ENCODE measurements around the gene CDH26. TPM values are rescaled to one million over a fixed set of nuclear protein-coding genes. Genes with fewer than 3 reads are reported as not detected.

Gene CDH26
- total and polyA plus RNA-seq, 2 of the 13 experiments (the other 11 are each of a cell fraction or from before 2014, with no cell fraction given) = 0.40 to 1.1 TPM

DNA sequence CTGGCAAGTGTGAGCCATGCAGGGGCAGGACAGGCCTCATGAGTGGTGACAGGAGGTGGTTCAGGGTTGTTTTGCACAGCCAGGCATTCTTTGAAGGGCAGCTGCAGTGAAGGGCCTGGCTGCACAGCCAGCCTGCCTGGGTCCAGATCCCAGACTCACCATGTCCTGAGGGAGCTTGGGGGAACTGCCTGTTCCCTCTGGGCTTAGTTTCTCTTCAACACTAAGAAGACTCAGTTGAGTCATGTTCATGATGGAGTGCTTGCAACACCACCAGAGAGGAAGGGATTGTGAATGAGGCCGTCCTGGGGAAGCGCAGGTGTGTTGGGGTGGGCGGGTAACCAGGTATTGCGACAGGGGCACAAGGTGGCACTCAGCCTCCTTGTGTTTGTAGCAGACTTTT lies 102.4 kb downstream of the CDH26 start:
- 20% methylated on average over 4 of the region's 4 CpGs for WGBS (ENCODE audit: low lambda C conversion rate)
- H2AFZ ChIP-seq (ENCODE audit: low read length) = no peak overlapping the region
- TF ChIP-seq ZNF674 (CRISPR knock-in tag; IDR thresholded peaks at IDR 0.05; ENCODE audit: low read depth) (no peak), CEBPZ (IDR thresholded peaks at IDR 0.05; ENCODE audit: low read length) (no peak), ZSCAN21 (CRISPR knock-in tag; IDR thresholded peaks at IDR 0.05; ENCODE audit: borderline replicate concordance) (no peak), ZKSCAN8 (CRISPR knock-in tag; IDR thresholded peaks at IDR 0.05; ENCODE audit: borderline replicate concordance) (no peak), ZNF367 (CRISPR knock-in tag; IDR thresholded peaks at IDR 0.05; ENCODE audit: borderline replicate concordance) (no peak), ZNF724P (CRISPR knock-in tag; IDR thresholded peaks at IDR 0.05; ENCODE audit: borderline replicate concordance) (no peak)
- TF ChIP-seq, protein P1, sequence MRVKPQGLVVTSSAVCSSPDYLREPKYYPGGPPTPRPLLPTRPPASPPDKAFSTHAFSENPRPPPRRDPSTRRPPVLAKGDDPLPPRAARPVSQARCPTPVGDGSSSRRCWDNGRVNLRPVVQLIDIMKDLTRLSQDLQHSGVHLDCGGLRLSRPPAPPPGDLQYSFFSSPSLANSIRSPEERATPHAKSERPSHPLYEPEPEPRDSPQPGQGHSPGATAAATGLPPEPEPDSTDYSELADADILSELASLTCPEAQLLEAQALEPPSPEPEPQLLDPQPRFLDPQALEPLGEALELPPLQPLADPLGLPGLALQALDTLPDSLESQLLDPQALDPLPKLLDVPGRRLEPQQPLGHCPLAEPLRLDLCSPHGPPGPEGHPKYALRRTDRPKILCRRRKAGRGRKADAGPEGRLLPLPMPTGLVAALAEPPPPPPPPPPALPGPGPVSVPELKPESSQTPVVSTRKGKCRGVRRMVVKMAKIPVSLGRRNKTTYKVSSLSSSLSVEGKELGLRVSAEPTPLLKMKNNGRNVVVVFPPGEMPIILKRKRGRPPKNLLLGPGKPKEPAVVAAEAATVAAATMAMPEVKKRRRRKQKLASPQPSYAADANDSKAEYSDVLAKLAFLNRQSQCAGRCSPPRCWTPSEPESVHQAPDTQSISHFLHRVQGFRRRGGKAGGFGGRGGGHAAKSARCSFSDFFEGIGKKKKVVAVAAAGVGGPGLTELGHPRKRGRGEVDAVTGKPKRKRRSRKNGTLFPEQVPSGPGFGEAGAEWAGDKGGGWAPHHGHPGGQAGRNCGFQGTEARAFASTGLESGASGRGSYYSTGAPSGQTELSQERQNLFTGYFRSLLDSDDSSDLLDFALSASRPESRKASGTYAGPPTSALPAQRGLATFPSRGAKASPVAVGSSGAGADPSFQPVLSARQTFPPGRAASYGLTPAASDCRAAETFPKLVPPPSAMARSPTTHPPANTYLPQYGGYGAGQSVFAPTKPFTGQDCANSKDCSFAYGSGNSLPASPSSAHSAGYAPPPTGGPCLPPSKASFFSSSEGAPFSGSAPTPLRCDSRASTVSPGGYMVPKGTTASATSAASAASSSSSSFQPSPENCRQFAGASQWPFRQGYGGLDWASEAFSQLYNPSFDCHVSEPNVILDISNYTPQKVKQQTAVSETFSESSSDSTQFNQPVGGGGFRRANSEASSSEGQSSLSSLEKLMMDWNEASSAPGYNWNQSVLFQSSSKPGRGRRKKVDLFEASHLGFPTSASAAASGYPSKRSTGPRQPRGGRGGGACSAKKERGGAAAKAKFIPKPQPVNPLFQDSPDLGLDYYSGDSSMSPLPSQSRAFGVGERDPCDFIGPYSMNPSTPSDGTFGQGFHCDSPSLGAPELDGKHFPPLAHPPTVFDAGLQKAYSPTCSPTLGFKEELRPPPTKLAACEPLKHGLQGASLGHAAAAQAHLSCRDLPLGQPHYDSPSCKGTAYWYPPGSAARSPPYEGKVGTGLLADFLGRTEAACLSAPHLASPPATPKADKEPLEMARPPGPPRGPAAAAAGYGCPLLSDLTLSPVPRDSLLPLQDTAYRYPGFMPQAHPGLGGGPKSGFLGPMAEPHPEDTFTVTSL (CRISPR knock-in tag; IDR thresholded peaks at IDR 0.05; ENCODE audit: borderline replicate concordance) = no peak
- TF ChIP-seq, protein P2, sequence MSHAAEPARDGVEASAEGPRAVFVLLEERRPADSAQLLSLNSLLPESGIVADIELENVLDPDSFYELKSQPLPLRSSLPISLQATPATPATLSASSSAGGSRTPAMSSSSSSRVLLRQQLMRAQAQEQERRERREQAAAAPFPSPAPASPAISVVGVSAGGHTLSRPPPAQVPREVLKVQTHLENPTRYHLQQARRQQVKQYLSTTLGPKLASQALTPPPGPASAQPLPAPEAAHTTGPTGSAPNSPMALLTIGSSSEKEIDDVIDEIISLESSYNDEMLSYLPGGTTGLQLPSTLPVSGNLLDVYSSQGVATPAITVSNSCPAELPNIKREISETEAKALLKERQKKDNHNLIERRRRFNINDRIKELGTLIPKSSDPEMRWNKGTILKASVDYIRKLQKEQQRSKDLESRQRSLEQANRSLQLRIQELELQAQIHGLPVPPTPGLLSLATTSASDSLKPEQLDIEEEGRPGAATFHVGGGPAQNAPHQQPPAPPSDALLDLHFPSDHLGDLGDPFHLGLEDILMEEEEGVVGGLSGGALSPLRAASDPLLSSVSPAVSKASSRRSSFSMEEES (CRISPR knock-in tag; IDR thresholded peaks at IDR 0.05) = no peak
- no peak for ATAC-seq
- H3K4me1 ChIP-seq (ENCODE audit: insufficient read depth, low read length) = no peaks in the 10 kb centered on the region
- no peak overlapping the region for H3K9ac ChIP-seq (ENCODE audit: insufficient read depth, low read depth, low read length)
- CTCF ChIA-PET (ENCODE audit: low intra/inter-chr PET ratio, low total read pairs) = no interaction called here
- POLR2A ChIA-PET = no interaction called here
- intact Hi-C loops (cut with micrococcal nuclease; ENCODE audit: unreplicated experiment) (no loop called here), in situ Hi-C loops (cut with HindIII; ENCODE audit: extremely low pct_ligation_motif_present, low pct_unique_long_range_greater_than_20kb) (loop anchor here (25.0 kb wide), 1 partner anchor 1827 kb away; no protein-coding TSS in a partner anchor)
- no peak overlapping the region for H3K4me2 ChIP-seq (ENCODE audit: low read depth, low read length)
- H3K27ac ChIP-seq (ENCODE audit: extremely low read length, insufficient read depth, low read length) = no peak overlapping the region
- H3K4me3 ChIP-seq (replicated peaks in 1 of 3; ENCODE audit: insufficient read depth in 1 of 3, low read depth in 2 of 3, low read length in 3 of 3) = no peak overlapping the region
- no peak for DNase-seq (ENCODE audit: low spot score)
- no peaks in the 10 kb centered on the region for H3K36me3 ChIP-seq (replicated peaks in 1 of 2; ENCODE audit: control insufficient read depth in 1 of 2, insufficient read depth in 2 of 2, low read length in 2 of 2)
- FAIRE-seq = no peak
- no TSS peak for BruUV-seq (replicated peaks)
- H3K27me3 ChIP-seq (ENCODE audit: control insufficient read depth in 1 of 2, insufficient read depth in 2 of 2, low read length in 2 of 2) = peaks cover 6 to 58% of the 10 kb centered on the region in 2 experiments; a peak in 3 of 5 replicates
- no peaks in the 10 kb centered on the region for H3K9me3 ChIP-seq (ENCODE audit: low read length)
- H3K79me2 ChIP-seq (ENCODE audit: insufficient read depth, low read length) = no peaks in the 10 kb centered on the region
- no peaks in the 10 kb centered on the region for H4K20me1 ChIP-seq (ENCODE audit: insufficient read depth, low read length)

Measured in HepG2 (cell line).